Activated CD8-positive, alpha-beta memory T cell treated with anti-CD3 and anti-CD28 coated beads for 24 hours (primary cell): Measurements from ENCODE around the gene ZNF148.

Source experiments
- DNase-seq: peaks from one replicate; pipeline ENCODE4 v3.0.0-alpha.2; 2020

The ZNF148 gene

DNA sequence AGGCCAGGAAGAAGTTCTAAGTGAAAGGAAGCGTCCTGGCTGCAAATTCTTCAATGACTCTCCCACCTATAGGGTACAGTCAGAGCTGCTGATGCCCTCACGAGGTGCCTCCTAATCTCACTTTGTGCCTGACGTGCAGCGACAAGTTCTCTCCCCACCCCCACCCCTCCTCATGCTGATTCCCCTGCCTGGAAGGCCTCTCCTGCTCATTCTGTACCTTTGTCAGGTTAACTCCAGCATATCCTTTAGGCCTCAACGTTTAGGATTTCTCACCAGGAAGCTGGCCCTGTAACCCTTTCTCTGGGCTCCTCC lies 187.6 kb downstream of the ZNF148 start:
- no peak for DNase-seq

DNA sequence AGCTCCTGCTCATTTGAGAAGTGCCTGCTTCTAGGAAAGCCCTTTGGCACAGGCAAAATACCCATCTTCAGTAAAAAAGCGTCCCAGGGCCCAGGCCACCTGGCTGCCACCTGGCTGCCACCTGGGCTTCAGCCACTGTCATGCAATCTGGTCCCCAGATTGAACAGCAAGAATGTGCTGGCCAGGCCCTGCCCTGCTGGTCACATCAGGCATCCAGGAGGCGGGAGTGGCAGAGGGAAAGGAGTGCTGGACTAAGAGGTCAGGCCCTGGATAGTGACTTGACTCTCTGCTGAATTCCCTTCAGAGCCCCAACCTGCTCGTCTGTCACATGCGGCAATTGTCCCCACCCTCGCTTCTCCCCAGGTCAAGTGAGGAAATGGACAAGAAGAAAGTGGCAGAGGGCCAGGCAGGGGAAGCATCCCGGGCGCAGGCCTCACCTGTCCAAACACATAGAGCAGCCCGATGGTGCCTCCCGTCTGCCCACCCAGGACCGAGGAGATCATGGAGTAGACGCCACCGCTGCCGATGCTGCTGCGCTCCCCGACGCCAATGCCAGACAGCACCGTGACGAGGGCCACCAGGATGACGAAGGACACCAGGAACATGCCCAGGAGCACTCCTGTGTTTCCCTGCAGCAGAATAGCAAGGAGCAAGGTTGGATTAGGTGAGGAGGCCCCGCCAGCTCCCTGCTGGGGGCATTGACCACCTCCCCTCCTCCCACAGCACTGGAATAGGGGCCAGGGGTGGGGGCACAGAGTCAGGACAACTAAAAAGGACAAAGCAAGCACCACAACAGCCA lies 188.1 kb downstream of the ZNF148 start:
- no peak for DNase-seq

DNA sequence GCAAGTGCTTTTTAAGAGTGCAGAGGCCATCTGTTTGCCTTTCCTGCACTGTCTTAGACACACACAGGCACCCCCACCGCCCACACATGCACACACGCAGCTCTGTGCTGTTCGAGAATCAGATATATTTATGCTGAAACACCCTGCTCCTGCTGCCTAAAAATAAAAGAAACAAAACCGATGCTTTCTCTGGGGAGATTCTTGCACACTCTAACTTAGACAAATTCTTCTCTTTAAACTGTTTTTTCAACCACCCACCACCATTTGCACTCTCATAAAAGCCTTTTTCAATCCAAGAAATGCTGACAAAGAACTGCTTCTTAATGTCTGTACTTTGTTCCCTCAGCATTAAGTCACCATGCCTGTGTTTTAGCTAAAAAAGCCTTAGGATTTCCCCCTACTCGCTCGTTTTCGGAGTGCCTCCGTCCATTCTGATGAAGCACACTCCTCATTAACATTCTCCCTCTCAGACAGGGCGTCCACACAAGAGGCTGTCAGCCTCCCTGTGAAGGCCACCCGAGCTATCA lies 188.8 kb downstream of the ZNF148 start:
- no peak for DNase-seq

DNA sequence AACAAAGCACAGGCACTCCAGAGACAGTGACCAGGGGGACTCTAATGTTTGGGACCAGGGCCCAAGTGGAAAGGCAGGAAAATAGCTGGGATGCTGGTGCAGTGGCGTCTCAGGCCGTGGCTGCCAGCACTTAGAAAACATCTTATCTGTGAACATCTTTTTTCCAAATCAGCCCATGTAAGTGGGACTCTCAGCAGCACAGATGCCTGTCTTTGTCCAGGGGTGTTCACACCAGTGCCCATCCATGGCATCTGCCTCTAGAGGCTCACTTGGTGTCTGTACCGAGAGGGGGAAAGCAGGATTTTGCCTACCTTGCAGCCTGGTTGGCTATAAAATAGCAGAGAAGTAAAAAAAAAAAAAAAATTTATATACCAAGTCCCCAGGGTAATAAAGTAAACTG lies 189.3 kb downstream of the ZNF148 start:
- no peak for DNase-seq

DNA sequence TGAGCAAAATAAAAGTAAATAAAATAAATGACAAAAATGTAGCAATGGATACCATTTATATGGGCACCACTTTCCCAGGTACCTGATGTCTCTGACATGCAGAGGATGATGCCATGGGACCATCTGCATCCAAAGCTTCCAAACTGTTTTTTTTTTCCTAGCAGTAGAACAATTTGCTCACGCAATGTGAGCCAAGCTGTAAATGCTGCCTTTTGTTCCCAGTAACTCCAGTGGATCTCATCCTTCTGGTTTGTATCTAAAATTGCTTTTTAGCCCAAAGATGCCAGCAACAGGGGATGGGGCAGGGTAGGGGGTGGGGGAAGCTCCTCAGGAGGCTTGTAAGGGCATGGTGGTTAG lies 195.3 kb downstream of the ZNF148 start:
- no peak for DNase-seq

DNA sequence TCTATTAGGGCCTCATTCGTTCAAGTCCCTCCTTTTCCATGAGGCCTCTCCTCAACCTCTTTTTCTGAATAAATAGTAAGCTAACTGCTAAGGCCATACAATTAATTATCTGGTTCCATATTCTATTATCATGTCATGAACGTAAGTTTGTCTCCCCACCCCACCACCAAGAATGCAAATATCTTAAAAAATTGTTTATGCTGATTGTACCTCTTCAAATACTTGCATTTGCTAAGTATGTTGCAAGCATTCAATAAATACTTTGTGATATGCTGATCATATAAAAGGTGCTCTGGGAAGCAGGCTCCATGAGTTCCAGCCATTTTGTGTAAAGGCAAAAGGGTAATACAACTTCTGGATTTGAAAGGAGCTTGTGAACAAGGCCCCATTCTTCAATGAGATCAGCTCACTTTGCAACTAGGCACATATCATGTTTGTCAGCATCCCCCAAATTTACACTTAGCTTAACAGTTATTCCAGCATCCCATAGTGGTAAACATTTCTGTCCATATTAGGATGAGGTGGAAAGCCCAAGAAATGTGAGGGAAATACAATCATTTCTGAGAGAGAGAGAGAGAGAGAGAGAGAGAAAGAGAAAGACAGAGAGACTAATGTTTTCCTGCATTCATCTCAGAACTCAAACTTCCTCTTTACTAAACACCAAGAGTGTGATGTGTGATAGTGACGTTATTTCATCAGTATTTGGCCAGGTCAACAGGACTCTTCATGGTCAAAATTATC lies 195.8 kb downstream of the ZNF148 start:
- DNase-seq: no peak

DNA sequence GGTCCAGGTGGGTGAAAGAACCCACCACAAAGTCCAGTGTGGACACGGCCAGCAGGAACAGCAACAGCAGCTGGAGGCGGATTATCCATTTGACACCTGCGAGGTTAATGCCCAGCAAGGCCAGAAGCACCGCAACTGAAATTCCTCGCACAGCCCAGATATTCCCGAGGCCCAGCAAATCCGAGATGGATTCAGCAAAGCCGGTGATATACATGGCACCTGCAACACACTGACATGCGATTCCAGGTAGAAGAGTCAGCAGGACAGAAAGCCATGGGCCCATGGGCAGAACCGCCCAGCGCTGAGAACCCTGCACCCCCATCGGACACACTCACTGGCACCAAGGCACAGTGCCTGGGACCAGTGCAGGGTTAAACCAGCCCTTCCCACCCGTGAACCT lies 197.4 kb downstream of the ZNF148 start:
- DNase-seq: no peak
